ENCODE results near the gene MBD2. TPM values are rescaled to one million over a fixed set of nuclear protein-coding genes. Genes with fewer than 3 reads are reported as not detected.

Gene MBD2, protein sequence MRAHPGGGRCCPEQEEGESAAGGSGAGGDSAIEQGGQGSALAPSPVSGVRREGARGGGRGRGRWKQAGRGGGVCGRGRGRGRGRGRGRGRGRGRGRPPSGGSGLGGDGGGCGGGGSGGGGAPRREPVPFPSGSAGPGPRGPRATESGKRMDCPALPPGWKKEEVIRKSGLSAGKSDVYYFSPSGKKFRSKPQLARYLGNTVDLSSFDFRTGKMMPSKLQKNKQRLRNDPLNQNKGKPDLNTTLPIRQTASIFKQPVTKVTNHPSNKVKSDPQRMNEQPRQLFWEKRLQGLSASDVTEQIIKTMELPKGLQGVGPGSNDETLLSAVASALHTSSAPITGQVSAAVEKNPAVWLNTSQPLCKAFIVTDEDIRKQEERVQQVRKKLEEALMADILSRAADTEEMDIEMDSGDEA
- 51.2 to 54.8 TPM (median 52.2 TPM) in 3 replicates for total RNA-seq
- long read RNA-seq, full-length matches to known transcripts, result 86 of 97 reads
- long read RNA-seq, partial matches to known transcripts, result 3 of 97 reads
- long read RNA-seq, other reads (novel, unspliced or antisense), result 8 of 97 reads

DNA sequence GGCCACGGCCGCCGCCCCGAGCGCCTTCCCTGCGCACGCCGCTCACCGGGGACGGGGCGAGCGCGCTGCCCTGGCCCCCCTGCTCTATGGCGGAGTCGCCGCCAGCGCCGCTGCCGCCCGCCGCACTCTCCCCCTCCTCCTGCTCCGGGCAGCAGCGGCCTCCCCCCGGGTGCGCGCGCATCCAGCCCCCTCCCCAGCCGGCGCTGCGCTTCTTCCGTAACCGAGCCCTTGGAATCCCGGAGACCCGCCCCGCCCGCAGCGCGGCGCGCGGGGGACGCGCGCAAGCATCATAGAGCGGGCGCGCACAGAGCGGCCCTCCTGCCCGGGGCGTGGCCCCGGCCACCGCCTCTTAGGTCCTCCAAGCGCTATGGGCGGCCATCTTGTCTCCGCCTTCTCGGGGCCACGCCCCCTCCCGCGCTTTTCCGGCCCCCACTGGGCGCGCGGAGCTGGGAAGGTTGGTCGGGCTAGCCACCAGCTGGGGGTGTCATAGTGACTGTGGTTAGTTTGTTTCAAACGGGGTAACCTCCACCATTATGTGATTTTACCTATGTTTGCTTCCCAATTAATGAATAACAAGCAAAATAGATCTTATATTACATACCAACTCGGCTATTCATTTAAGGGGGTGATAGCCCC lies at the start of gene MBD2:
Gene MBD2, minus strand, starts transcription at position 291 of the 636 bp plus-strand sequence. Its CDS starts 110 bp downstream, at position 181.
- Mint-ChIP-seq H3K27ac (ENCODE audit: unreplicated experiment) (peak within 1 kb of the TSS; percentile 98), H3K9me3 (ENCODE audit: low read depth) (no peaks in the 10 kb centered on the region), H3K4me1 (ENCODE audit: low read depth) (peaks cover 40% of the 10 kb centered on the region), H3K27me3 (ENCODE audit: low read depth) (no peaks in the 10 kb centered on the region), H3K4me3 (ENCODE audit: unreplicated experiment) (peak within 1 kb of the TSS; percentile 93), H3K36me3 (ENCODE audit: low read depth) (no peaks in the 10 kb centered on the region)
- TF ChIP-seq, protein P1, sequence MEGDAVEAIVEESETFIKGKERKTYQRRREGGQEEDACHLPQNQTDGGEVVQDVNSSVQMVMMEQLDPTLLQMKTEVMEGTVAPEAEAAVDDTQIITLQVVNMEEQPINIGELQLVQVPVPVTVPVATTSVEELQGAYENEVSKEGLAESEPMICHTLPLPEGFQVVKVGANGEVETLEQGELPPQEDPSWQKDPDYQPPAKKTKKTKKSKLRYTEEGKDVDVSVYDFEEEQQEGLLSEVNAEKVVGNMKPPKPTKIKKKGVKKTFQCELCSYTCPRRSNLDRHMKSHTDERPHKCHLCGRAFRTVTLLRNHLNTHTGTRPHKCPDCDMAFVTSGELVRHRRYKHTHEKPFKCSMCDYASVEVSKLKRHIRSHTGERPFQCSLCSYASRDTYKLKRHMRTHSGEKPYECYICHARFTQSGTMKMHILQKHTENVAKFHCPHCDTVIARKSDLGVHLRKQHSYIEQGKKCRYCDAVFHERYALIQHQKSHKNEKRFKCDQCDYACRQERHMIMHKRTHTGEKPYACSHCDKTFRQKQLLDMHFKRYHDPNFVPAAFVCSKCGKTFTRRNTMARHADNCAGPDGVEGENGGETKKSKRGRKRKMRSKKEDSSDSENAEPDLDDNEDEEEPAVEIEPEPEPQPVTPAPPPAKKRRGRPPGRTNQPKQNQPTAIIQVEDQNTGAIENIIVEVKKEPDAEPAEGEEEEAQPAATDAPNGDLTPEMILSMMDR (IDR thresholded peaks at IDR 0.05), result peak; percentile 64
- peak; percentile 97 for DNase-seq (ENCODE audit: low spot score)

DNA sequence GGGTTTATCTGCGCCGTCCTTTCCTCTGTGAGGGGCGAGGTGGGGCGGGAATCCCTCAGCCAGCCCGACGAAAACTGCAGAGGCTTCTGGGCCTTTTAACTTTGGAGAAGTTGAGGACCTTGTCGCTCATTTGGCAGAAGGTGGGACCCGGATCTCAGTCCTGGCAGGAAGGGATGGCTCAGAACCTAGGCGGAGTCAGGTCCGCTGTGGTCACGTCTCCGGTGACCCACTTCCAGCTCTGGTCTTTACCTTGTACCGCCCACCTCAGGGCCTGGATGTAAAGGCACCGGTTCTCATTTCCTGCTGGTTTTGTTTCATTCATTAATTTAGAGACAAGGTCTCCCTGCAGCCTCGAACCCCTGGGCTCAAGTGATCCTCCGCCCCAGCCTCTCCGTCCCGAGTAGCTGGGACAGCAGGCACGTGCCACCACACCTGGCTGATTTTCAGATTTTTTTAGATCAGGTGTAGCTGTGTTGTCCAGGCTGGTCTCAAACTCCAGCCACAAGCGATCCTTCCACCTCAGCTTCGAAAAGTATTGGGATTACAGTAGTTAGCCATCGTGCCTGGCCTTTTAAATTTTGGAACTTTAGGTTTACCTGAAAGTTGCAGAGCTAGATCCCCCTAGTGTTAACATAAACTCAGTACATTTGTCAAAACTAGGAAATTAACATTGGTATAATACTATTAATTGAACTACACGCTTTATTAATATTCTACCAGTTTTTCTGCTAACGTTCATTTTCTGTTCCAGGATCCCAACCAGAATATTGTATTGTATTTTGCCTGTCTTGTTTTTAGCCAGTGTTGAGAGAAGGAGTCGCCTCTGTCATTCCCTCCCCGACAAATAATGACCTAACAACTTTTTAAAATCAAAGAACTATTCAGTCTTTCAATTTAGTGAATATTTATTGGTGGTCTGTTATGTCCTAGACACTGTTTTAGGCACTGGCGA lies 45.7 kb upstream of the MBD2 start:
- H3K4me1 Mint-ChIP-seq (ENCODE audit: low read depth), result peaks cover 20% of the 10 kb centered on the region
- TF ChIP-seq, protein P1 (IDR thresholded peaks at IDR 0.05), result peak; percentile 83
- no peaks in the 10 kb centered on the region for H3K36me3 Mint-ChIP-seq (ENCODE audit: low read depth)
- H3K27me3 Mint-ChIP-seq (ENCODE audit: low read depth), result no peaks in the 10 kb centered on the region
- peak overlapping the region; percentile 98 for H3K27ac Mint-ChIP-seq (ENCODE audit: unreplicated experiment)
- H3K4me3 Mint-ChIP-seq (ENCODE audit: unreplicated experiment), result peak overlapping the region; percentile 92
- H3K9me3 Mint-ChIP-seq (ENCODE audit: low read depth), result no peaks in the 10 kb centered on the region
- no peak for DNase-seq (ENCODE audit: low spot score)

DNA sequence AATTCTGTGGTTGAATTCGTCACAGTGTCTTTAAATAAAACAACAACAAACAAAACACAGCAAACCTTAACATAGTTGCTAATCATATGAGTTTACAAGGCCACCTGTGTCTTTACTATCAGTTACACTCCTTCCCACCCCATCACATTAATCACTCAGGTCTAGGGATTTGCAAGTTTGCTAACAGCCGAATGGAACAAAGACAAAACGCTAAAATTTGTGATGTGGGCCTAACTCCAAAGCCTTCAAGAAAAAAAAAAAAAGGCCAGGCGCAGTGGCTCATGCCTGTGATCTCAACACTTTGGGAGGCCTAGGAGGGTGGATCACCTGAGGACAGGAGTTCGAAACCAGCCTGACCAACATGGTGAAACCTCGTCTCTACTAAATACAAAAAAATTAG lies 44.3 kb upstream of the MBD2 start:
- Mint-ChIP-seq H3K4me3 (ENCODE audit: unreplicated experiment) (peak overlapping the region; percentile 92), H3K27me3 (ENCODE audit: low read depth) (no peaks in the 10 kb centered on the region), H3K27ac (ENCODE audit: unreplicated experiment) (peak overlapping the region; percentile 98), H3K9me3 (ENCODE audit: low read depth) (no peaks in the 10 kb centered on the region), H3K36me3 (ENCODE audit: low read depth) (no peaks in the 10 kb centered on the region), H3K4me1 (ENCODE audit: low read depth) (peaks cover 20% of the 10 kb centered on the region)
- DNase-seq (ENCODE audit: low spot score), result no peak
- TF ChIP-seq, protein P1 (IDR thresholded peaks at IDR 0.05), result no peak

DNA sequence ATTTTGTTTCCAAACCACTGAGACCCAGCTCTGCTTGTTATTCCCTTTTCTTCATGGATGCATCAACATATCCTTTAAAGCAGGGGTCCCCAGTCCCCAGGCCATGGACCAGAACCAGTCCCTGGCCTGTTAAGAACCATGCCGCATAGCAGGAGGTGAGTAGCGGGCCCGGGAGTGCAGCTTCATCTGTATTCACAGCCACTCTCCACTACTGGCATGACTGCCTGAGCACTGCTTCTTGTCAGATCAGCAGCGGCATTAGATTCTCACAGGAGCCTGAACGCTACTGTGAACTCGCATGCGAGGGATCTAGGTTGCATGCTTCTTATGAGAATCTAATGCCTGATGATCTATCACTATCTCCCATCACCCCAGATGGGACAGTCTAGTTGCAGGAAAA lies 43.2 kb upstream of the MBD2 start:
- H3K27ac Mint-ChIP-seq (ENCODE audit: unreplicated experiment), result no peak overlapping the region
- H3K27me3 Mint-ChIP-seq (ENCODE audit: low read depth), result no peaks in the 10 kb centered on the region
- no peaks in the 10 kb centered on the region for H3K9me3 Mint-ChIP-seq (ENCODE audit: low read depth)
- no peak for DNase-seq (ENCODE audit: low spot score)
- no peak overlapping the region for H3K4me3 Mint-ChIP-seq (ENCODE audit: unreplicated experiment)
- H3K36me3 Mint-ChIP-seq (ENCODE audit: low read depth), result no peaks in the 10 kb centered on the region
- TF ChIP-seq, protein P1 (IDR thresholded peaks at IDR 0.05), result no peak
- peaks cover 20% of the 10 kb centered on the region for H3K4me1 Mint-ChIP-seq (ENCODE audit: low read depth)
